Astrocyte (in vitro differentiated cells and primary cell): ENCODE data around the gene CDKN1A. TPM values are rescaled to one million over a fixed set of nuclear protein-coding genes. Genes with fewer than 3 reads are reported as not detected.
"Not testable (repeated sequence)": the region's sequence is repeated elsewhere in the genome, so short reads cannot be mapped to it uniquely, and the experiment has no call there.

Source experiments
- DNase-seq: peaks from one replicate; pipeline ENCODE4 v3.0.0-alpha.2; 2010; ENCODE audit warnings: low read depth
- FAIRE-seq: peaks from 2 replicates; lab custom pipeline; 2011; peaks lifted over from hg19 to GRCh38; lab: Jason Lieb, UNC
- H2AFZ ChIP-seq: 2 replicates; pipeline ENCODE4 v1.6.0; 2012; ENCODE audit warnings: low read depth, low read length, inconsistent platforms
- H3K27ac ChIP-seq: 2 replicates; pipeline ENCODE4 v1.5.1; 2011; ENCODE audit warnings: low read depth, low read length, inconsistent platforms
- H3K27me3 ChIP-seq: 2 replicates; pipeline ENCODE4 v1.6.0; 2011; ENCODE audit warnings: low read length, inconsistent platforms; ENCODE audit not compliant: insufficient read depth
- H3K36me3 ChIP-seq: 2 replicates; pipeline ENCODE4 v1.5.1; 2011; ENCODE audit warnings: low read length, inconsistent platforms; ENCODE audit not compliant: insufficient read depth
- H3K4me1 ChIP-seq: 2 replicates; pipeline ENCODE4 v1.5.1; 2011; ENCODE audit warnings: low read length, inconsistent platforms; ENCODE audit not compliant: insufficient read depth
- H3K4me2 ChIP-seq: 2 replicates; pipeline ENCODE4 v1.6.0; 2012; ENCODE audit warnings: low read length, inconsistent platforms
- H3K4me3 ChIP-seq: 2 replicates; pipeline ENCODE4 v1.5.1; 2011; ENCODE audit warnings: low read depth, mild to moderate bottlenecking, low read length, inconsistent platforms; ENCODE audit not compliant: insufficient read depth
- H3K79me2 ChIP-seq: 2 replicates; pipeline ENCODE4 v1.6.0; 2012; ENCODE audit warnings: mild to moderate bottlenecking, low read length, inconsistent platforms; ENCODE audit not compliant: insufficient read depth
- H3K9ac ChIP-seq: 2 replicates; pipeline ENCODE4 v1.6.0; 2012; ENCODE audit warnings: mild to moderate bottlenecking, low read length, inconsistent platforms
- H3K9me3 ChIP-seq: 2 replicates; pipeline ENCODE4 v1.5.1; 2012; ENCODE audit warnings: low read depth, mild to moderate bottlenecking, low read length, inconsistent platforms; ENCODE audit not compliant: insufficient read depth
- H4K20me1 ChIP-seq: 2 replicates; pipeline ENCODE4 v1.6.0; 2012; ENCODE audit warnings: low read length, inconsistent platforms; ENCODE audit not compliant: insufficient read depth
- H3K27ac Mint-ChIP-seq: one replicate; pipeline ENCODE4 v1.8.0; 2021; ENCODE audit warnings: mild to moderate bottlenecking, mixed read lengths; ENCODE audit not compliant: unreplicated experiment
- H3K27me3 Mint-ChIP-seq: one replicate; pipeline ENCODE4 v1.8.0; 2021; ENCODE audit warnings: low read depth, mixed read lengths; ENCODE audit not compliant: unreplicated experiment
- H3K36me3 Mint-ChIP-seq: one replicate; pipeline ENCODE4 v1.8.0; 2021; ENCODE audit warnings: low read depth, mixed read lengths; ENCODE audit not compliant: unreplicated experiment
- H3K4me1 Mint-ChIP-seq: one replicate; pipeline ENCODE4 v1.8.0; 2021; ENCODE audit warnings: low read depth, mixed read lengths; ENCODE audit not compliant: unreplicated experiment
- H3K4me3 Mint-ChIP-seq: one replicate; pipeline ENCODE4 v1.8.0; 2021; ENCODE audit warnings: mild to moderate bottlenecking, moderate library complexity, mixed read lengths; ENCODE audit not compliant: unreplicated experiment
- H3K9me3 Mint-ChIP-seq: one replicate; pipeline ENCODE4 v1.8.0; 2021; ENCODE audit warnings: mild to moderate bottlenecking, mixed read lengths; ENCODE audit not compliant: unreplicated experiment
- CTCF ChIP-seq: IDR thresholded peaks from 2 replicates; pipeline ENCODE4 v1.5.1; 2011; ENCODE audit warnings: low read depth, mild to moderate bottlenecking, inconsistent platforms, low read length, moderate library complexity; ENCODE audit not compliant: insufficient read depth
- EZH2 ChIP-seq: IDR thresholded peaks from 2 replicates; pipeline ENCODE4 v1.6.1; 2012; ENCODE audit warnings: mild to moderate bottlenecking, low read length, inconsistent platforms; ENCODE audit not compliant: insufficient read depth
- total RNA-seq: library from RNA; stranded (reverse); gene quantifications from 2 replicates; pipeline ENCODE4 v1.2.1, GENCODE V29; 2021

Gene CDKN1A
- total RNA-seq, 1 donor from 2014 or later, result 1,014 TPM

- Histone ChIP-seq H3K9me3 (no peaks in the 10 kb centered on the region), H3K79me2 (no peaks in the 10 kb centered on the region), H4K20me1 (no peaks in the 10 kb centered on the region), H3K4me1 (no peaks in the 10 kb centered on the region), H3K9ac (no peak overlapping the region), H2AFZ (no peak overlapping the region), H3K4me3 (no peak overlapping the region), H3K36me3 (no peaks in the 10 kb centered on the region), H3K27me3 (peaks cover 6% of the 10 kb centered on the region), H3K4me2 (no peak overlapping the region), H3K27ac (no peak overlapping the region)
- no peaks in the 10 kb centered on the region for H3K36me3 Mint-ChIP-seq
- no peak overlapping the region for H3K27ac Mint-ChIP-seq
- H3K9me3 Mint-ChIP-seq, result no peaks in the 10 kb centered on the region
- DNase-seq (no peak), FAIRE-seq (no peak)
- no peak overlapping the region for H3K4me3 Mint-ChIP-seq
- TF ChIP-seq CTCF (no peak), EZH2 (no peak)
- peaks cover 17% of the 10 kb centered on the region for H3K4me1 Mint-ChIP-seq
- peaks cover 13% of the 10 kb centered on the region for H3K27me3 Mint-ChIP-seq
Measured at GRCh38 chr6:36650848-36651478, 27.6 kb upstream of the CDKN1A start.

- TF ChIP-seq EZH2, result no peak
- no peak for TF ChIP-seq CTCF
- H3K27ac Mint-ChIP-seq, result no peak overlapping the region
- Histone ChIP-seq H3K4me1 (no peaks in the 10 kb centered on the region), H3K36me3 (no peaks in the 10 kb centered on the region), H3K4me2 (no peak overlapping the region), H3K9me3 (no peaks in the 10 kb centered on the region), H2AFZ (no peak overlapping the region), H3K27me3 (peaks cover 6% of the 10 kb centered on the region), H3K79me2 (no peaks in the 10 kb centered on the region), H3K9ac (no peak overlapping the region), H3K27ac (no peak overlapping the region), H3K4me3 (no peak overlapping the region), H4K20me1 (no peaks in the 10 kb centered on the region)
- H3K4me3 Mint-ChIP-seq, result no peak overlapping the region
- FAIRE-seq (no peak), DNase-seq (no peak)
- H3K9me3 Mint-ChIP-seq, result peaks cover 2% of the 10 kb centered on the region
- H3K27me3 Mint-ChIP-seq, result peaks cover 16% of the 10 kb centered on the region
- no peaks in the 10 kb centered on the region for H3K36me3 Mint-ChIP-seq
- H3K4me1 Mint-ChIP-seq, result peaks cover 20% of the 10 kb centered on the region
Measured at GRCh38 chr6:36651659-36652379, 26.7 kb upstream of the CDKN1A start.

DNA sequence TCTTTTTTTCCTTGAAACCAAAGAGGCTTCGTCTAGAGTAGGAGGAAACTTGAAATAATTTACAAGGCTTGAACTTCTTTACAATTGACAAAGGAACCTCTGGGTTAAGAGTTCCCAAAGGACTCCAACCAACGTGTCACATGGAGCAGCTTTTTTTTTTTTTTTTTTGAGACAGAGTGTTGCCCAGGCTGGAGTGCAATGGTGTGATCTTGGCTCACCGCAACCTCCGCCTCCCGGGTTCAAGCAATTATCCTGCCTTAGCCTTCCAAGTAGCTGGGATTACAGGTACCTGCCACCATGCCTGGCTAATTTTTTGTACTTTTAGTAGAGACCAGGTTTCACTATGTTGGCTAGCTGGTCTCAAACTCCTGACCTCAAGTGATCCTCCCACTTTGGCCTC lies 24.0 kb upstream of the CDKN1A start:
- not testable (repeated sequence) for H4K20me1 ChIP-seq, H3K9ac ChIP-seq, H3K27me3 ChIP-seq, H3K4me2 ChIP-seq, H3K27ac Mint-ChIP-seq, FAIRE-seq, H3K36me3 Mint-ChIP-seq, H3K27ac ChIP-seq, H3K79me2 ChIP-seq, H3K36me3 ChIP-seq, DNase-seq, H3K4me3 ChIP-seq, H3K4me3 Mint-ChIP-seq, H2AFZ ChIP-seq, H3K9me3 ChIP-seq, H3K4me1 ChIP-seq, H3K9me3 Mint-ChIP-seq
- H3K27me3 Mint-ChIP-seq, result peaks cover 11% of the 10 kb centered on the region
- peaks cover 19% of the 10 kb centered on the region for H3K4me1 Mint-ChIP-seq
